Activated B cell treated with CpG ODN at 0.5 μM for 24 hours (primary cell): ENCODE results near the gene NABP2. TPM values are rescaled to one million over a fixed set of nuclear protein-coding genes. Genes with fewer than 3 reads are reported as not detected.

Experiments
- ATAC-seq: fragments of 200-7000 bp; cut with Tn5 transposase; one replicate; pipeline ENCODE4 v1.10.0; 2021; ENCODE audit warnings: low read depth, mild to moderate bottlenecking, moderate library complexity
- CTCF ChIA-PET: fragments of 350-600 bp; sonication (Branson Sonifier 250); formaldehyde crosslinking; loops from one replicate; lab custom pipeline; 2021; ENCODE audit warnings: antibody characterized with exemption; lab: Charles Lee
- POLR2A ChIA-PET: fragments of 350-600 bp; sonication (Branson Sonifier 250); formaldehyde crosslinking; loops from one replicate; lab custom pipeline; 2021; ENCODE audit warnings: antibody characterized with exemption; lab: Charles Lee
- DNase-seq: peaks from one replicate; pipeline ENCODE4 v3.0.0; 2022
- H3K27ac Mint-ChIP-seq: one replicate; pipeline ENCODE4 v1.8.0; 2020; ENCODE audit warnings: mixed read lengths
- H3K27me3 Mint-ChIP-seq: one replicate; pipeline ENCODE4 v1.8.0; 2021; ENCODE audit warnings: mixed read lengths
- H3K36me3 Mint-ChIP-seq: one replicate; pipeline ENCODE4 v1.8.0; 2021; ENCODE audit warnings: low read depth, mixed read lengths
- H3K4me1 Mint-ChIP-seq: one replicate; pipeline ENCODE4 v1.8.0; 2021; ENCODE audit warnings: mixed read lengths
- H3K4me3 Mint-ChIP-seq: one replicate; pipeline ENCODE4 v1.8.0; 2020; ENCODE audit warnings: mild to moderate bottlenecking, mixed read lengths
- H3K9me3 Mint-ChIP-seq: one replicate; pipeline ENCODE4 v1.8.0; 2020; ENCODE audit warnings: mixed read lengths
- CTCF ChIP-seq: fragments of 200-600 bp; IDR thresholded peaks from one replicate; pipeline ENCODE4 v1.8.0; 2022; ENCODE audit warnings: antibody characterized with exemption, mild to moderate bottlenecking
- intact Hi-C: fragments of 100-400 bp; cut with micrococcal nuclease; formaldehyde crosslinking; loops from one replicate; pipeline ENCODE4 v1.15.1; 2024
- total RNA-seq: library from RNA; stranded (reverse); gene quantifications from 2 replicates; pipeline ENCODE4 v1.2.3, GENCODE V29; 2022

The NABP2 gene
- 27.7 and 31.4 TPM in 2 replicates for total RNA-seq

GRCh38 chr12:56224102-56224701 is at the start of gene NABP2:
Gene NABP2, plus strand, starts transcription at chr12:56224342. Its CDS starts 515 bp downstream, at chr12:56224857.
- intact Hi-C loops: loop anchor here (1.0 to 5.0 kb wide), 10 partner anchors 18 to 486 kb away; partner anchors contain the start of genes ANKRD52, MYL6B, PYM1 and RAB5B
- peak within 1 kb of the TSS; percentile 98 for H3K27ac Mint-ChIP-seq
- peak within 1 kb of the TSS; percentile 99 for H3K4me3 Mint-ChIP-seq
- ChIA-PET POLR2A (no interaction called here), CTCF (interaction anchor here (4.0 kb wide), 1 partner anchor 104 kb away, joined by 34 read pairs; the partner anchor contains the start of gene ZC3H10)
- H3K9me3 Mint-ChIP-seq: no peaks in the 10 kb centered on the region
- peak; percentile 88 for DNase-seq
- H3K36me3 Mint-ChIP-seq: peaks cover 27% of the 10 kb centered on the region
- ATAC-seq: peak; percentile 72
- H3K4me1 Mint-ChIP-seq: peaks cover 48% of the 10 kb centered on the region
- TF ChIP-seq CTCF: peak; percentile 67
- H3K27me3 Mint-ChIP-seq: no peaks in the 10 kb centered on the region

GRCh38 chr12:56178347-56178746 is 45.8 kb upstream of the NABP2 start:
- Mint-ChIP-seq H3K4me3 (no peak overlapping the region), H3K27me3 (no peaks in the 10 kb centered on the region), H3K27ac (no peak overlapping the region), H3K9me3 (no peaks in the 10 kb centered on the region), H3K4me1 (no peaks in the 10 kb centered on the region), H3K36me3 (peaks cover 85% of the 10 kb centered on the region)
- CTCF ChIA-PET: no interaction called here
- no peak for TF ChIP-seq CTCF
- ATAC-seq (no peak), DNase-seq (no peak)
- POLR2A ChIA-PET: interaction anchor here (1.0 kb wide), 2 partner anchors 11 to 27 kb away, joined by 3 read pairs; partner anchors contain the start of gene SMARCC2
- intact Hi-C loops: loop anchor here (2.0 kb wide), 1 partner anchor 16 kb away; no protein-coding TSS in a partner anchor

- Mint-ChIP-seq H3K4me3 (no peak overlapping the region), H3K36me3 (peaks cover 50% of the 10 kb centered on the region), H3K9me3 (no peaks in the 10 kb centered on the region), H3K4me1 (peaks cover 35% of the 10 kb centered on the region), H3K27me3 (no peaks in the 10 kb centered on the region), H3K27ac (no peak overlapping the region)
- no peak for ATAC-seq
- POLR2A ChIA-PET: interaction anchor here (0.7 to 5.7 kb wide), 5 partner anchors 28 to 69 kb away, joined by 3 to 116 read pairs (median 75); partner anchors contain the start of genes ESYT1, MYL6, RNF41 and RPL41
- no peak for TF ChIP-seq CTCF
- intact Hi-C loops: no loop called here
- CTCF ChIA-PET: interaction anchor here (1.7 to 6.4 kb wide), 4 partner anchors 20 to 67 kb away, joined by 4 to 80 read pairs (median 48); partner anchors contain the start of genes ESYT1 and ZC3H10
- no peak for DNase-seq
These were observed 37.2 kb upstream of the NABP2 start for GRCh38 chr12:56186957-56187356.

GRCh38 chr12:56188131-56188777 is 35.9 kb upstream of the NABP2 start:
- Mint-ChIP-seq H3K9me3 (no peaks in the 10 kb centered on the region), H3K36me3 (peaks cover 42% of the 10 kb centered on the region), H3K27me3 (no peaks in the 10 kb centered on the region), H3K4me1 (peaks cover 40% of the 10 kb centered on the region), H3K4me3 (peak overlapping the region; percentile 88), H3K27ac (peak overlapping the region; percentile 82)
- CTCF ChIA-PET: interaction anchor here (0.5 to 6.4 kb wide), 13 partner anchors 19 to 458 kb away, joined by 3 to 80 read pairs (median 4); partner anchors contain the start of genes ESYT1, MYL6 and ZC3H10
- DNase-seq (no peak), ATAC-seq (no peak)
- POLR2A ChIA-PET: interaction anchor here (0.6 to 5.7 kb wide), 15 partner anchors 9 to 450 kb away, joined by 3 to 116 read pairs (median 7); partner anchors contain the start of genes ANKRD52, COQ10A, ESYT1 and MYL6
- intact Hi-C loops: no loop called here
- TF ChIP-seq CTCF: no peak
